Skeletal muscle tissue (tissue), 4 donors: Measurements from ENCODE around the gene IFT88. TPM values are rescaled to one million over a fixed set of nuclear protein-coding genes. Genes with fewer than 3 reads are reported as not detected.
"Not testable (repeated sequence)": the region's sequence is repeated elsewhere in the genome, so short reads cannot be mapped to it uniquely, and the experiment has no call there.

Experiments used
- H3K27ac ChIP-seq: one replicate; pipeline ENCODE4 v1.7.0; 2013; ENCODE audit warnings: mild to moderate bottlenecking, low read depth, low read length, inconsistent platforms
- H3K27me3 ChIP-seq, 3 donors: one replicate each; pipeline ENCODE4 v1.7.0; 2013; ENCODE audit warnings: low read length in 3 of 3; ENCODE audit not compliant: control insufficient read depth in 3 of 3, insufficient read depth in 3 of 3
- H3K36me3 ChIP-seq, 3 donors: one replicate each; pipeline ENCODE4 v1.7.0; 2013; ENCODE audit warnings: low read length in 3 of 3; ENCODE audit not compliant: control insufficient read depth in 3 of 3, insufficient read depth in 3 of 3
- H3K4me1 ChIP-seq, 3 donors: one replicate each; pipeline ENCODE4 v1.7.0; 2013; ENCODE audit warnings: low read length in 3 of 3, mild to moderate bottlenecking in 3 of 3; ENCODE audit not compliant: control insufficient read depth in 3 of 3, insufficient read depth in 3 of 3
- H3K4me3 ChIP-seq, 3 donors: one replicate each; pipeline ENCODE4 v1.7.0; 2013; ENCODE audit warnings: low read length in 3 of 3
- H3K9ac ChIP-seq, 3 donors: one replicate each; pipeline ENCODE4 v1.7.0; 2013; ENCODE audit warnings: low read length in 3 of 3, mild to moderate bottlenecking in 3 of 3, moderate library complexity in 2 of 3, low read depth in 1 of 3
- H3K9me3 ChIP-seq, 3 donors: one replicate each; pipeline ENCODE4 v1.7.0; 2013; ENCODE audit warnings: low read length in 3 of 3; ENCODE audit not compliant: control insufficient read depth in 3 of 3
- total RNA-seq: library from RNA; depleted of rRNA; stranded (reverse); fragments of >200 nt; gene quantifications from one replicate; pipeline ENCODE4 v1.2.3, GENCODE V29; 2014
- donor health status: Osteomylitis.

IFT88 gene
- total RNA-seq, 1 donor from 2014 or later: 14.6 TPM

- Histone ChIP-seq H3K27me3 (no peaks in the 10 kb centered on the region), H3K4me3 (no peak overlapping the region), H3K4me1 (no peaks in the 10 kb centered on the region), H3K9me3 (no peaks in the 10 kb centered on the region), H3K36me3 (peaks cover 0 to 8% (median 5%) of the 10 kb centered on the region in 3 donors), H3K9ac (no peak overlapping the region), H3K27ac (no peak overlapping the region)
These were observed 97.4 kb downstream of the IFT88 start for GRCh38 chr13:20664351-20664750.

DNA sequence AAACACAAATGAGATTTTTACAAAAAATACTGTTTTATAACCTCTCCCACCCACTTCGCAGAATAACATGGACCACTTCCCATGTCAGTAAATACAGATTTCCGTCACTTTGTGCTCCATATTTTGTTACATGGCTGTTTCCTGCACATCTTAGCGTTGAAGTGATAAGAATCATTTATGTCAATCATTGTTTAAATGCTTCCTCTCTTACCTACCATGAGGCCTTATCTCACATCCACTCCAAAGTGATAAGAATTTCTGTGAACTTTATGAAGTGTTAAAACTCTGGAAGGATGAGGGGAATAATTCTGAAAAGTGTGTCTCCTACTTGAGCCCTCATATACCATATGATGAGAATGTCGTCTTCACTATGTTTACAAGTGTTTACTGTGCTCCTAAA is 100.0 kb downstream of the IFT88 start:
- H3K4me3 ChIP-seq: no peak overlapping the region
- no peaks in the 10 kb centered on the region for H3K4me1 ChIP-seq
- H3K36me3 ChIP-seq: peaks cover 0 to 6% (median 3%) of the 10 kb centered on the region in 3 donors
- no peaks in the 10 kb centered on the region for H3K9me3 ChIP-seq
- H3K9ac ChIP-seq: no peak overlapping the region
- no peaks in the 10 kb centered on the region for H3K27me3 ChIP-seq
- H3K27ac ChIP-seq: no peak overlapping the region

DNA sequence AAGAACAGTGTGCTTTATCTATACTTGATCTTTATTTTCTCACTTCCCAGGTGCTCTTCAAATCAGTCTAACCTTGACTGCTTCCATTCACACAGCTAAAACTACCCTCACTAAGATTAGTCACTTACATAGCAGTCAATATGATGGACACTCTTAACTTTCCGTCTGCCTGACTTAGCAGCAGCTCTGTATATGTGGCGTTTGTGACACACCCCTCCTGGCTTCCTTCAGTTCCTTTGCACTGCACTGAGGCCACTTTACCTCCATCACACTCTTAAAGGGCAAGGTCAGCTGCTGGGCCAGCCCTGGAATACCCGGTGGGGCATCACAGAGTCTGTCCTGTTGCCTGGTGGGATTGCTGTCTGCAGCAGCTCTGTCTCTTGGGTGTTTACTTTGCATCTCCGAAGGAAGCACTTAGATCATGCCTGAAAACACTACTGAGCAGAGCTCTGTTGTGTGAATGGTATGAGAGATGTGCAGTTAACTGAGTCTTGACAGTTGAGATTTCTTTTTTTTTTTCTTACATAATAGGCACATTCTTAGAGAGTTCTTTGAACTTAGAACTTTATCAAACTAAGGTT is 101.0 kb downstream of the IFT88 start:
- H3K4me3 ChIP-seq: no peak overlapping the region
- H3K27ac ChIP-seq: no peak overlapping the region
- H3K9me3 ChIP-seq: no peaks in the 10 kb centered on the region
- H3K9ac ChIP-seq: no peak overlapping the region
- H3K27me3 ChIP-seq: no peaks in the 10 kb centered on the region
- H3K4me1 ChIP-seq: no peaks in the 10 kb centered on the region
- peaks cover 3 to 10% (median 4%) of the 10 kb centered on the region in 3 donors for H3K36me3 ChIP-seq

GRCh38 chr13:20669162-20669561 is 102.2 kb downstream of the IFT88 start:
- no peaks in the 10 kb centered on the region for H3K27me3 ChIP-seq
- no peak overlapping the region for H3K4me3 ChIP-seq
- H3K4me1 ChIP-seq: no peaks in the 10 kb centered on the region
- H3K36me3 ChIP-seq: peaks cover 3 to 12% (median 7%) of the 10 kb centered on the region in 3 donors
- H3K27ac ChIP-seq: no peak overlapping the region
- no peak overlapping the region for H3K9ac ChIP-seq
- H3K9me3 ChIP-seq: no peaks in the 10 kb centered on the region

DNA sequence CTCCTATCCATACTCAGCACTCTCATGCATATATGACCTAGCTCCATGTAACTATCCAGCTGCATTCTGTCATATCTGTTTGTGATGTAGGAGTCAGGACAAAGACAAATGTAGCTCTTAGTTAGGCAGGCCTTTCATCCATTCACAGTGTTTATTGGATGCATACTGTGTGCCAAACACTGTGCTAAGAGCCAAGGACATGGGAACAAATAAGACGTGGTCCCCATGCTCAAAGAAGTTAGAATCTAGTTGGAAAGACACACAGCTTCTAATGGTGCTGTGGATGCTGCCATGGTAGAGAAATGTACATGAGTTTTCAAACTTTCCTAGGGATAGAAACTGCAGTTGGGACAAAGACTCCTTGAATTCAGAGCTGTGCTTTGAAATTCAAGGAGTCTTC is 104.8 kb downstream of the IFT88 start:
- Histone ChIP-seq H3K36me3 (peaks cover 0 to 14% (median 9%) of the 10 kb centered on the region in 3 donors), H3K9me3 (no peaks in the 10 kb centered on the region), H3K4me1 (no peaks in the 10 kb centered on the region), H3K9ac (no peak overlapping the region), H3K27ac (no peak overlapping the region), H3K27me3 (no peaks in the 10 kb centered on the region), H3K4me3 (no peak overlapping the region)

DNA sequence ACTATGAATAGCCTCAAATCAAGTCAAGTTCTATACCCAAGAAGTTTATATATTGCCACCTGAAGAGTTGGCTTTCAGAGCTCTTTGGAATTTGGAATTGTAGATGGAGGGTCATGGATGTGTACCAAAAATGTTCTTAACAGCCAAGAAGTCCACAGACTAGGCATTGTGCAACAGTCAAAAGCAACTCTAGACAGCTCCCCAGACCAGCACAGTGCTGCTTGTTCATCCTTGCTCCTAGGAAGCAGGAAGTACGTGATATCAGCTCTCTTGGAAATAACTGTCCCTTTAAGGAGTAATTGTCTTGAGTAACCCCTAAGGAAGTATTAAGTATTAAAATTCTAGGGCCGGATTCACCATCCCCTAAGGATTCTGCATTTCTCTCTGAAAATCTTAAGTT is 105.8 kb downstream of the IFT88 start:
- Histone ChIP-seq H3K9me3 (no peaks in the 10 kb centered on the region), H3K4me3 (no peak overlapping the region), H3K9ac (no peak overlapping the region), H3K36me3 (peaks cover 0 to 14% (median 9%) of the 10 kb centered on the region in 3 donors), H3K27me3 (no peaks in the 10 kb centered on the region), H3K4me1 (no peaks in the 10 kb centered on the region), H3K27ac (no peak overlapping the region)

DNA sequence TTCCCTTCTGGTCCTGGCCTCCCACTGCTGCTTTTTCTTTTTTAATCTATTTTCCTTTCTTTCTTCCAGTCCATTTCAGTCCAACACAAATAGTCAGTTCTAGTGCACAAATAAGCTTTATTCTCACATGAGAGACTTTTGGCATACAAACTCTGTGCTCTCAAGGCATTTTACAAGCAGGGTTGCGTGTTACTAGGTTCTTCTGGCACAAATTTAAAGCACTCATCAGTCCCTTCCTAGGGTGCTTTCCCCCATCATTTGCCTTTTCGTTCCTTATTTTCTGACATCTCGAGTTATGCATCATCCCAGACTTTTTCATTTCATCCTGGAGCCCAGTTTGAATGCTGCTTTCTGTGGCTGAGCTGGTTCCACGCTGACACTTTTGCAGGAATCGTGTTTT is 106.8 kb downstream of the IFT88 start:
- Histone ChIP-seq H3K27me3 (no peaks in the 10 kb centered on the region), H3K4me3 (no peak overlapping the region), H3K9me3 (no peaks in the 10 kb centered on the region), H3K36me3 (peaks cover 0 to 14% (median 9%) of the 10 kb centered on the region in 3 donors), H3K4me1 (no peaks in the 10 kb centered on the region), H3K27ac (no peak overlapping the region), H3K9ac (no peak overlapping the region)

DNA sequence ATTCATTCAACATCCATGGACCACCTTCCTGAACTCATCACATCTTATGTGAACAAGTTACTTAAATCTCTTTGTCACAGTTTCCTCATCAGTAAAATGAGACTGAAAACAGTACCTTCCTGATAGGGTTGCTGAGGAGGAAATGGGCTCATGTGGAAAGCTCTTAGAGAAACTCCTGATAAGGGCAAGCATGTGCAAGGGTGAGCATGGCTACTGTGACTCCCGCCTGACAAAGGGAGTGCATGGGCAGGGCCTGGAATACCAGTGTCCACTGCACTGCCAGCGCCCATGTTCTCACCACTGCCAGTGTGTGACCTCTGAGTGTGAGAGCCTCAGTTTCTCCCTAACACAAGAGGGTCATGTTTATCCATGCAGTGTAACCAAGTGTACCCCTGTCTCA is 109.3 kb downstream of the IFT88 start:
- Histone ChIP-seq H3K4me1 (no peaks in the 10 kb centered on the region), H3K27ac (no peak overlapping the region), H3K36me3 (peaks cover 0 to 12% (median 9%) of the 10 kb centered on the region in 3 donors), H3K9ac (no peak overlapping the region), H3K9me3 (no peaks in the 10 kb centered on the region), H3K4me3 (no peak overlapping the region), H3K27me3 (no peaks in the 10 kb centered on the region)

DNA sequence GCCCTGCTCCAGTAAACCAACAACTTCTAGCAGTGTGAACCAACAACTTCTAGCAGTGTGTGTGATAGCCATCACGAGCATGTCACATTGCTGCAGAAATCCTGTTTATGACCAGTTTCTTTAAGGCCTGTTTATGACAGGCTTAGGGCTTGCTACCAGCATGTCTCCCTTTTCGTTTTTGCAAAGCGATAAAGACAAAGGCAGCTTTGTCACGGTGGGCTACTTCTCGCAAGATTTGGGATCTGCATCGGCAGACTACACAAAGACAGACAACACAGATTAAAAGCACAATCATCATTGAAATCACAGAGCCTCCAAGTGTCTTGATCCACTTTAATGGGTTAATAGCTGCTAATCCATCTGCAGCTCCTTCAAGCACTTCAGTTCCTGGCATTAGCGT is 111.6 kb downstream of the IFT88 start:
- not testable (repeated sequence) for H3K36me3 ChIP-seq, H3K4me1 ChIP-seq, H3K9me3 ChIP-seq

GRCh38 chr13:20679879-20680278 is 112.9 kb downstream of the IFT88 start:
- H3K9ac ChIP-seq: no peak overlapping the region
- no peaks in the 10 kb centered on the region for H3K27me3 ChIP-seq
- no peak overlapping the region for H3K27ac ChIP-seq

More for the DNA sequence above, 111.6 kb downstream of the IFT88 start:
- not testable (repeated sequence) for H3K9ac ChIP-seq, H3K27ac ChIP-seq, H3K27me3 ChIP-seq, H3K4me3 ChIP-seq

More at GRCh38 chr13:20679879-20680278, 112.9 kb downstream of the IFT88 start:
- Histone ChIP-seq H3K9me3 (no peaks in the 10 kb centered on the region), H3K4me3 (no peak overlapping the region), H3K4me1 (no peaks in the 10 kb centered on the region), H3K36me3 (peaks cover 0 to 5% (median 2%) of the 10 kb centered on the region in 3 donors)
